HepG2 (cell line): ENCODE results near the gene PPP2R5B. TPM values are rescaled to one million over a fixed set of nuclear protein-coding genes. Genes with fewer than 3 reads are reported as not detected.
A peak's percentile ranks its signal among the peaks of the same experiment; 100 is the strongest.

Source experiments
- DRAP1 ChIP-seq: IDR thresholded peaks from 2 replicates; pipeline ENCODE4 v1.6.1; 2016; ENCODE audit warnings: missing genetic modification reagents, missing compliant biosample characterization
- FOXP4 ChIP-seq: sonication (generic); formaldehyde crosslinking; IDR thresholded peaks from 2 replicates; pipeline ENCODE4 v1.4.0; 2020; ENCODE audit warnings: missing genetic modification reagents
- HDAC2 ChIP-seq: sonication (generic); formaldehyde crosslinking; IDR thresholded peaks from 2 replicates; pipeline ENCODE4 v1.4.0; 2020; ENCODE audit warnings: missing genetic modification reagents
- KDM3A ChIP-seq: IDR thresholded peaks from 2 replicates; pipeline ENCODE4 v1.6.1; 2018; ENCODE audit warnings: low read depth, missing compliant biosample characterization
- NFIC ChIP-seq: IDR thresholded peaks from 2 replicates; pipeline ENCODE4 v1.6.1; 2012; ENCODE audit warnings: mild to moderate bottlenecking, low read length, inconsistent platforms
- POLR2A ChIP-seq, 2 experiments: IDR thresholded peaks; 2 replicates each; pipeline ENCODE4 v1.6.1; 2011; ENCODE audit warnings: low read depth in 2 of 2, low read length in 2 of 2, mild to moderate bottlenecking in 1 of 2, moderate library complexity in 1 of 2; ENCODE audit not compliant: insufficient read depth in 1 of 2
- RBAK ChIP-seq: sonication (generic); formaldehyde crosslinking; IDR thresholded peaks from 2 replicates; pipeline ENCODE4 v1.5.1; 2020; ENCODE audit warnings: mild to moderate bottlenecking, missing genetic modification reagents
- SKIL ChIP-seq: sonication (generic); formaldehyde crosslinking; IDR thresholded peaks from 2 replicates; pipeline ENCODE4 v1.8.0; 2022; ENCODE audit warnings: missing genetic modification reagents, mild to moderate bottlenecking, moderate library complexity, borderline replicate concordance
- SOX5 ChIP-seq: IDR thresholded peaks from 2 replicates; pipeline ENCODE4 v1.6.1; 2016; ENCODE audit warnings: borderline replicate concordance
- ZNF317 ChIP-seq: sonication (generic); formaldehyde crosslinking; IDR thresholded peaks from 2 replicates; pipeline ENCODE4 v1.5.0; 2020; ENCODE audit warnings: mild to moderate bottlenecking, missing genetic modification reagents
- ZNF562 ChIP-seq: sonication (generic); formaldehyde crosslinking; IDR thresholded peaks from 2 replicates; pipeline ENCODE4 v1.8.0; 2022; ENCODE audit warnings: missing genetic modification reagents, borderline replicate concordance
- ZNF580 ChIP-seq: IDR thresholded peaks from 2 replicates; pipeline ENCODE4 v1.6.1; 2016; ENCODE audit warnings: low read depth, borderline replicate concordance
- ZNF609 ChIP-seq: sonication (generic); formaldehyde crosslinking; IDR thresholded peaks from 2 replicates; pipeline ENCODE4 v1.4.0; 2020; ENCODE audit warnings: mild to moderate bottlenecking, missing genetic modification reagents, borderline replicate concordance
- ZNF660 ChIP-seq: sonication (generic); formaldehyde crosslinking; IDR thresholded peaks from 2 replicates; pipeline ENCODE4 v1.5.1; 2020; ENCODE audit warnings: mild to moderate bottlenecking, low read depth, missing genetic modification reagents, borderline replicate concordance
- ZNF766 ChIP-seq: sonication (generic); formaldehyde crosslinking; IDR thresholded peaks from 2 replicates; pipeline ENCODE4 v1.5.0; 2020; ENCODE audit warnings: missing genetic modification reagents, borderline replicate concordance
- ZNF768 ChIP-seq: sonication (generic); formaldehyde crosslinking; IDR thresholded peaks from 2 replicates; pipeline ENCODE4 v1.4.0; 2020; ENCODE audit warnings: missing genetic modification reagents
- ZNF850 ChIP-seq: sonication (generic); formaldehyde crosslinking; conservative IDR thresholded peaks from 2 replicates; pipeline ENCODE4 v1.9.0; 2021; ENCODE audit warnings: mild to moderate bottlenecking, missing genetic modification reagents
- polyA plus RNA-seq, 8 experiments: library from polyadenylated mRNA; depleted of rRNA in 3 of 8; stranded (reverse) in 7 of 8; unstranded in 1 of 8; fragments of >200 nt; fragmentation: Illumina TruSeq in 4 of 8; extraction: Trizol in 4 of 8; gene quantifications; 2 replicates each; pipeline versions ENCODE4 v1.2.1 to v1.2.3, GENCODE V29; 2011 to 2016; ENCODE audit warnings: low read depth in 4 of 8, missing spikeins in 1 of 8, mixed read lengths in 1 of 8; ENCODE audit not compliant: insufficient read depth in 1 of 8
- total RNA-seq, 5 experiments: library from RNA; depleted of rRNA; stranded (reverse); fragments of >200 nt; fragmentation: Illumina TruSeq; extraction: Trizol; gene quantifications; 2 replicates each; pipeline ENCODE4 v1.2.3, GENCODE V29; 2016; ENCODE audit warnings: low read depth in 1 of 5
- TF ChIP-seq, protein P1 (sequence below): IDR thresholded peaks from 2 replicates; pipeline ENCODE4 v1.6.1; 2016; ENCODE audit warnings: mild to moderate bottlenecking

PPP2R5B gene
- total and polyA plus RNA-seq, 2 of the 13 experiments (the other 11 are each of a cell fraction or from before 2014, with no cell fraction given) = 2.3 to 8.3 TPM

DNA sequence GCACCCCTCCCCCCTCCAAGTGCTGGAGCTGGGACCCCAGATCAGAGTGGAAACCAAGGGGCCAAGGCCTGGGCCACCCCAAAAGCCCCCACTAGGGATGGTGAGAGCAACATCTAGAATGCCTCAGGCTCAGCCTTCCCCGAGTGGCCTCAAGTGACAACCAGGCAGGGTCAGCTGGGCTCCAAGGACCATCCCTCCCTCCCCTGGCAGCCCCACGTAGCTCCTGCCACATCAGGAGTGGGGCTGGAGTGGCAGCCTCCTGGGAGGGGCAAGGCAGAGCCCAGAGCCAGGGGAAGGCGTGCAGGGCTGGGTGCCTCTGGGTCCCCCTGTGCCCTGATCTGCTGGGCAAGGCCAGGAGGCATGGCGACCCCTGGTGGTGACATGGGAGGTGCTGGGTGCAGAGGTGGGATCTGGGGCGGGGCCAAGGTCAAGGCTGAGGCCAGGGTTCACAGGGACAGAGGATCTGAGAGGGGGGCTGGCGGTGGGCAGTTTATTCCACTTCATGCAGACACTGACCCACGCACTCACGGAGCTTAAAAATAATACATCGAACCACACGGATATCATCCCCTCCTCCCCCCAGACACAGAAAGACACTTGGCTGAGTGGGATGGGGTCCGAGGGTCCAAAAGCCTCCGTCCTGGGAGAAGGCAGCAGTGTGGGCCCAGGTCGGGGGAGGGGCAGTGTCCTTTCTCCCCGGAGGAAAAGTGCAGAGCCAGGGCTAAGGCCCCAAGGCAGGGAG, 30.2 kb upstream of the PPP2R5B start (continued):
- TF ChIP-seq DRAP1 (CRISPR knock-in tag) (peak; percentile 42; the same call in 1 of the 2 replicates), ZNF317 (CRISPR knock-in tag) (peak; percentile 72; the same call in 1 of the 2 replicates), ZNF660 (CRISPR knock-in tag) (no peak), SKIL (peak; percentile 74; the same call in 1 of the 2 replicates), POLR2A (IDR thresholded peaks at IDR 0.05; ENCODE audit: insufficient read depth in 1 of 2, low read depth in 2 of 2, low read length in 2 of 2) (no peak), ZNF768 (CRISPR knock-in tag) (peak; percentile 60; the same call in 1 of the 2 replicates), FOXP4 (CRISPR knock-in tag) (peak; percentile 78), ZNF562 (CRISPR knock-in tag) (no peak), ZNF609 (CRISPR knock-in tag) (peak; percentile 80; the same call in 1 of the 2 replicates), KDM3A (CRISPR knock-in tag) (peak; percentile 88), HDAC2 (CRISPR knock-in tag) (peak; percentile 90), ZNF766 (CRISPR knock-in tag) (peak; percentile 56; the same call in 1 of the 2 replicates), NFIC (no peak), SOX5 (CRISPR knock-in tag) (peak; percentile 67; the same call in 1 of the 2 replicates), ZNF850 (no peak), RBAK (CRISPR knock-in tag) (peak; percentile 29; the same call in 1 of the 2 replicates), ZNF580 (peak; percentile 48; the same call in 1 of the 2 replicates)
- TF ChIP-seq, protein P1, sequence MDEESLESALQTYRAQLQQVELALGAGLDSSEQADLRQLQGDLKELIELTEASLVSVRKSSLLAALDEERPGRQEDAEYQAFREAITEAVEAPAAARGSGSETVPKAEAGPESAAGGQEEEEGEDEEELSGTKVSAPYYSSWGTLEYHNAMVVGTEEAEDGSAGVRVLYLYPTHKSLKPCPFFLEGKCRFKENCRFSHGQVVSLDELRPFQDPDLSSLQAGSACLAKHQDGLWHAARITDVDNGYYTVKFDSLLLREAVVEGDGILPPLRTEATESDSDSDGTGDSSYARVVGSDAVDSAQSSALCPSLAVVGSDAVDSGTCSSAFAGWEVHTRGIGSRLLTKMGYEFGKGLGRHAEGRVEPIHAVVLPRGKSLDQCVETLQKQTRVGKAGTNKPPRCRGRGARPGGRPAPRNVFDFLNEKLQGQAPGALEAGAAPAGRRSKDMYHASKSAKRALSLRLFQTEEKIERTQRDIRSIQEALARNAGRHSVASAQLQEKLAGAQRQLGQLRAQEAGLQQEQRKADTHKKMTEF (CRISPR knock-in tag) = peak; percentile 42; the same call in 1 of the 2 replicates
